Keratinocyte (primary cell): ENCODE data around the gene APBB2.

ENCODE experiments used
- EZH2 ChIP-seq: IDR thresholded peaks from one replicate; pipeline ENCODE4 v1.6.1; 2012; ENCODE audit warnings: inconsistent platforms, mild to moderate bottlenecking, low read length, moderate library complexity
- TF ChIP-seq, protein P1 (sequence below), 3 experiments: IDR thresholded peaks in 1 of 3; conservative IDR thresholded peaks in 1 of 3; optimal IDR thresholded peaks in 1 of 3; 2 replicates in 2 of 3; 3 replicates in 1 of 3; pipeline versions ENCODE3 to v1.5.1; 2011; ENCODE audit warnings: low read length in 3 of 3, mild to moderate bottlenecking in 3 of 3, moderate library complexity in 2 of 3, control low read depth in 1 of 3, inconsistent platforms in 1 of 3; ENCODE audit not compliant: insufficient read depth in 2 of 3; ENCODE audit errors: extremely low read depth in 1 of 3

DNA sequence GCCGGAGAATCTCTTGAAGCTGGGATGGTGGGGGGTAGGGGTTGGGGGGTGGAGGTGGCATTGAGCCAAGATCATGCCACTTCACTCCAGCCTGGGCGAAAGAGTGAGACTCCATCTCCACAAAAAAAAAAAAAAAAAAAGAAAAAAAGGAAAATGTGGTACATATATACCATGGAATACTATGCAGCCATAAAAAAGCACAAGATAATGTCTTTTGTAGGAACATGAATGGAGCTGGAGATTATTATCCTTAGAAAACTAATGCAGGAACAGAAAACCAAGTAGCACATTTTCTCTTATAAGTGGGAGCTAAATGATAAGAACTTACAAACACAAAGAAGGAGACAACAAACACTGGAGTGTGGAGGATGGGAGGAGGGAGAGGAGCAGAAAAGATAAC lies 188.5 kb downstream of the APBB2 start:
- TF ChIP-seq, protein P1, sequence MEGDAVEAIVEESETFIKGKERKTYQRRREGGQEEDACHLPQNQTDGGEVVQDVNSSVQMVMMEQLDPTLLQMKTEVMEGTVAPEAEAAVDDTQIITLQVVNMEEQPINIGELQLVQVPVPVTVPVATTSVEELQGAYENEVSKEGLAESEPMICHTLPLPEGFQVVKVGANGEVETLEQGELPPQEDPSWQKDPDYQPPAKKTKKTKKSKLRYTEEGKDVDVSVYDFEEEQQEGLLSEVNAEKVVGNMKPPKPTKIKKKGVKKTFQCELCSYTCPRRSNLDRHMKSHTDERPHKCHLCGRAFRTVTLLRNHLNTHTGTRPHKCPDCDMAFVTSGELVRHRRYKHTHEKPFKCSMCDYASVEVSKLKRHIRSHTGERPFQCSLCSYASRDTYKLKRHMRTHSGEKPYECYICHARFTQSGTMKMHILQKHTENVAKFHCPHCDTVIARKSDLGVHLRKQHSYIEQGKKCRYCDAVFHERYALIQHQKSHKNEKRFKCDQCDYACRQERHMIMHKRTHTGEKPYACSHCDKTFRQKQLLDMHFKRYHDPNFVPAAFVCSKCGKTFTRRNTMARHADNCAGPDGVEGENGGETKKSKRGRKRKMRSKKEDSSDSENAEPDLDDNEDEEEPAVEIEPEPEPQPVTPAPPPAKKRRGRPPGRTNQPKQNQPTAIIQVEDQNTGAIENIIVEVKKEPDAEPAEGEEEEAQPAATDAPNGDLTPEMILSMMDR (optimal IDR thresholded peaks at IDR 0.05 in 1 of 3, IDR thresholded peaks at IDR 0.05 in 1 of 3, conservative IDR thresholded peaks at IDR 0.05 in 1 of 3; ENCODE audit: extremely low read depth in 1 of 3, insufficient read depth in 2 of 3, low read length in 3 of 3): no peak
- no peak for TF ChIP-seq EZH2
